Suppressor macrophage treated with lipopolysaccharide for 4 hours (primary cell): ENCODE data around the gene TRPV3.
"Not testable (repeated sequence)": the region's sequence is repeated elsewhere in the genome, so short reads cannot be mapped to it uniquely, and the experiment has no call there.

ENCODE experiments used
- DNase-seq: peaks from one replicate; pipeline ENCODE4 v3.0.0-alpha.2; 2020

TRPV3 gene

GRCh38 chr17:3557768-3558583 is at the start of gene TRPV3:
Gene TRPV3 (minus strand): TSS chr17:3557812. CDS start chr17:3554850, 2,962 bp downstream.
- DNase-seq, result no peak

GRCh38 chr17:3603870-3604259 is 46.3 kb upstream of the TRPV3 start:
- no peak for DNase-seq

- peak; percentile 1 for DNase-seq
These were observed 45.7 kb upstream of the TRPV3 start for GRCh38 chr17:3603119-3603869.

GRCh38 chr17:3602499-3602898 is 44.9 kb upstream of the TRPV3 start:
- peak; percentile 43 for DNase-seq

GRCh38 chr17:3600529-3601205 is 43.1 kb upstream of the TRPV3 start:
- DNase-seq, result no peak

- DNase-seq, result no peak
These were observed 40.5 kb upstream of the TRPV3 start for GRCh38 chr17:3598078-3598477.

GRCh38 chr17:3596804-3597464 is 39.3 kb upstream of the TRPV3 start:
- no peak for DNase-seq

GRCh38 chr17:3594976-3595375 is 37.4 kb upstream of the TRPV3 start:
- DNase-seq, result no peak

GRCh38 chr17:3594051-3594800 is 36.6 kb upstream of the TRPV3 start:
- no peak for DNase-seq

- DNase-seq, result no peak
These were observed 35.8 kb upstream of the TRPV3 start for GRCh38 chr17:3593384-3593783.

GRCh38 chr17:3592216-3592860 is 34.7 kb upstream of the TRPV3 start:
- DNase-seq, result no peak

GRCh38 chr17:3590768-3591167 is 33.2 kb upstream of the TRPV3 start:
- no peak for DNase-seq

- DNase-seq, result no peak
These were observed 32.6 kb upstream of the TRPV3 start for GRCh38 chr17:3590231-3590630.

GRCh38 chr17:3589784-3590183 is 32.2 kb upstream of the TRPV3 start:
- DNase-seq, result no peak

- DNase-seq, result no peak
These were observed 28.2 kb upstream of the TRPV3 start for GRCh38 chr17:3585826-3586225.

GRCh38 chr17:3583456-3583855 is 25.8 kb upstream of the TRPV3 start:
- DNase-seq, result no peak

GRCh38 chr17:3582915-3583314 is 25.3 kb upstream of the TRPV3 start:
- no peak for DNase-seq

GRCh38 chr17:3578667-3579066 is 21.1 kb upstream of the TRPV3 start:
- not testable (repeated sequence) for DNase-seq

- DNase-seq, result no peak
These were observed 19.4 kb upstream of the TRPV3 start for GRCh38 chr17:3576970-3577369.

- DNase-seq, result peak; percentile 21
These were observed 17.9 kb upstream of the TRPV3 start for GRCh38 chr17:3575511-3575910.

- no peak for DNase-seq
These were observed 16.6 kb upstream of the TRPV3 start for GRCh38 chr17:3574231-3574630.
